ENCODE measurements around the gene AP2B1. TPM values are rescaled to one million over a fixed set of nuclear protein-coding genes. Genes with fewer than 3 reads are reported as not detected.
A peak's percentile ranks its signal among the peaks of the same experiment; 100 is the strongest.

AP2B1 gene
- total RNA-seq, 6 experiments from 2014 or later: 33.8 to 62.7 (median 40.8) TPM

DNA sequence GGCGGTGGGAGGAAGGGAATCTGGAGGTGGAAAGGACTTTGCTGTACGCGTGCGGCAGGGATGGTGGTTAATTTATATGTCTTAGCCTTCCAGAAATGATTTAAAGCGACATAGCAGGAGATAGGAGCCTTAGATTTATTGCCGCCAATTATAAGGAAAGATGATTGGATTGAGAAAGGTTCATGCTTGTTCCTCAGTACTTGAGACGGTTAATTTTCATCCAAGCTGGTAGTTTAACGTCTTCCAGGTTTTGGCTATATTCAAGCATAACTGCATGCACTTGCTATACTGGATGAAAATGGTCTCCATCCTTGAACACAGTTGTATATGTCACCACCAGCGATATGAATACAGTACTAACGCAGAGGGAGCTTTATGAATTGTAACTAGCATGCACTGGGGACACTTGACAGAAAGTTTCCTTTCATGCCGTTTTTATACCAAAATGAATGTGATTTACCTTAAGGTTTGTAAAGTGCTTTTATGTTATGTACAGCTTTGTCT, 8.1 kb upstream of the AP2B1 start:
- DNase-seq: no peak
- WGBS (ENCODE audit: insufficient coverage, low coverage, low lambda C conversion rate, missing lambda C conversion rate): 2% methylated on average over 11 of the region's 11 CpGs

DNA sequence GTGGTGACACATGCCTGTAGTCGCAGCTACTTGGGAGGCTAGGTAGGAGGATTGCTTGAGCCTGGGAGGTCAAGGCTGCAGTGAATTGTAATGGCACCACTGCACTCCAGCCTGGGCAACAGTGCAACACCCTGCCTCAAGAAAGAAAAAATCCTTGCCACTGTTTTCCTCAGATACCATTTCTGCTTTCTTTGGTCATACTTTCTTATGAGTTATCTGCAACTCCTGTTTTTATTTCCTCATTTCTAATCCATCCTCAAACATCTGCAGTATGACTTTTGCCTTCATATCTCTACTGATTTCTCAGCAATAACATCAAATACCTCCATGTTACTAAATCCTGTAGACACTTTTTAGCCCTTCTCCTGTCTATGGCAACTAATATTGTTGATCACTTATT, 3.1 kb upstream of the AP2B1 start:
- WGBS (ENCODE audit: insufficient coverage, low coverage, low lambda C conversion rate, missing lambda C conversion rate): no CpG with 5 or more reads among the region's 1 CpG
- TF ChIP-seq, protein P1, sequence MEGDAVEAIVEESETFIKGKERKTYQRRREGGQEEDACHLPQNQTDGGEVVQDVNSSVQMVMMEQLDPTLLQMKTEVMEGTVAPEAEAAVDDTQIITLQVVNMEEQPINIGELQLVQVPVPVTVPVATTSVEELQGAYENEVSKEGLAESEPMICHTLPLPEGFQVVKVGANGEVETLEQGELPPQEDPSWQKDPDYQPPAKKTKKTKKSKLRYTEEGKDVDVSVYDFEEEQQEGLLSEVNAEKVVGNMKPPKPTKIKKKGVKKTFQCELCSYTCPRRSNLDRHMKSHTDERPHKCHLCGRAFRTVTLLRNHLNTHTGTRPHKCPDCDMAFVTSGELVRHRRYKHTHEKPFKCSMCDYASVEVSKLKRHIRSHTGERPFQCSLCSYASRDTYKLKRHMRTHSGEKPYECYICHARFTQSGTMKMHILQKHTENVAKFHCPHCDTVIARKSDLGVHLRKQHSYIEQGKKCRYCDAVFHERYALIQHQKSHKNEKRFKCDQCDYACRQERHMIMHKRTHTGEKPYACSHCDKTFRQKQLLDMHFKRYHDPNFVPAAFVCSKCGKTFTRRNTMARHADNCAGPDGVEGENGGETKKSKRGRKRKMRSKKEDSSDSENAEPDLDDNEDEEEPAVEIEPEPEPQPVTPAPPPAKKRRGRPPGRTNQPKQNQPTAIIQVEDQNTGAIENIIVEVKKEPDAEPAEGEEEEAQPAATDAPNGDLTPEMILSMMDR (IDR thresholded peaks at IDR 0.05): no peak
- TF ChIP-seq POLR2A (IDR thresholded peaks at IDR 0.05): no peak
- no peak for ATAC-seq

More for the DNA sequence above, 8.1 kb upstream of the AP2B1 start:
- ATAC-seq: no peak
- Histone ChIP-seq H3K4me3 (peak overlapping the region; percentile 65 to 87 (median 81)), H3K4me1 (peaks cover 0 to 10% (median 3%) of the 10 kb centered on the region in 4 donors), H3K36me3 (peaks cover 0 to 4% (median under 1%) of the 10 kb centered on the region in 4 donors), H3K27ac (peak overlapping the region; percentile 80 to 85 (median 84)), H3K9me3 (no peaks in the 10 kb centered on the region), H3K27me3 (no peaks in the 10 kb centered on the region)
- intact Hi-C loops (cut with DNase I): no loop called here
- TF ChIP-seq, protein P1 (IDR thresholded peaks at IDR 0.05): no peak

DNA sequence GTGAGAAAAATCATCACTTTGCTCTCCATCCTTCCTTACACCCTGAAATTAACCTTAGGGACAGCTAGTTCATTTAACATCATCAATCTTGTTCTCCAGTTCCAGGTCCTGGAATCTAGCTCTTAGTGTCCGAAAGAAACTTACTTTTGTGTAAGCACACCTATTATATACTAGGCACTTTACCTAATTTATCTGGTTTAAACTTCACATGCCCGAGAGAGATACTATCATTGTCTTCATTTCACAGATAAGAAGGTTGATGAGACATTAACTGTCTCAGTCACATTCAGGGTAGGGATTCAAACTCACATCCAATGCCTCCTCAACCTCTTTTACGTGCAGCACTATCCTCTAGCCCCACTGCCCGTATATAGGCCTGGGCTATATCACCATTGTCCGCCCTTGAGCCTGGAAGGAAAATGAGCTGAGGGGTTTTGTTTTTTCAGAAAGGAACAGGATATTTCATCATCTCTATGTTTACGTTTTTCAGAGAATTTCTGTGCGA, 501 bp upstream of the AP2B1 start:
- Histone ChIP-seq H3K27ac (peak overlapping the region; percentile 71 to 92 (median 81)), H3K4me3 (peak overlapping the region; percentile 74 to 88 (median 76))

More for the DNA sequence above, 3.1 kb upstream of the AP2B1 start:
- Histone ChIP-seq H3K27me3 (no peaks in the 10 kb centered on the region), H3K4me3 (no peak overlapping the region), H3K27ac (no peak overlapping the region), H3K36me3 (no peaks in the 10 kb centered on the region), H3K4me1 (peaks cover 0 to 16% (median 5%) of the 10 kb centered on the region in 4 donors), H3K9me3 (no peaks in the 10 kb centered on the region)
- DNase-seq: no peak
- intact Hi-C loops (cut with DNase I): no loop called here

DNA sequence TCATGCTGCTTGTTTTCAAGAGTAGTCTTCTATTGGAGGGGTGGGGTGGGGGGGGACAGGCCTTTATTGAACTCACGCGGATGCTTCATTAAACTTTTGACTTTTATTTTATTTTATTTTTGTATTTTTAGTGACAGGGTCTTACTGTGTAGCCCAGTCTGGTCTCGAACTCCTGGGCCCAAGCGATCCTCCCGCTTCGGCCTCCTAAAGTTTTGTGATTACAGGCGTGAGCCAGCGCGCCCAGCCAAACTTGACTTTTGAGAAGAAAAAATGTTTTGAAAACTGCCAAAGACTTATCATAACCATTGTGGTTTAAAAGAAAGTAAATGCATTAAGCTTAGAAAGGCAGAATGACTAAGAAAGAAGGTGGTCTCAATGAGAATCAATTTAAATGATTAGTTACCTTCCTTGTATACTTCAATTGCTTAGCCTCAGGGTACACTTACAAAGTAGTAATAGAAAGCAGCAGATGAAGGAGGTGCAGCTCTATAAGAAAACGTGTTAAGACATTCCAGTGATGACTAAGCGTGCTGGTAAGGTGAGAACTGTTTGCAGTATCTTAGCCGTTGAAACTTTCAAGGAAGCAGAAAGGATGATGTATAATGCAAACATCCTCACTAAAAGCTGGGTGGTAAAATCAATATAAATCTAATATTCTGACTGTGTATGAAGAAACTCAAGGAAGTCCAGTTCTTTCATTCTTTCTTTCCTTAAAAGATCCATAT, 1.2 kb downstream of the AP2B1 start:
- no peak for DNase-seq
- TF ChIP-seq POLR2A (IDR thresholded peaks at IDR 0.05): no peak
- TF ChIP-seq, protein P1 (IDR thresholded peaks at IDR 0.05): no peak
- no peak for ATAC-seq
- Histone ChIP-seq H3K9me3 (no peaks in the 10 kb centered on the region), H3K36me3 (no peaks in the 10 kb centered on the region), H3K4me1 (peaks cover 0 to 16% (median 3%) of the 10 kb centered on the region in 4 donors), H3K27me3 (no peaks in the 10 kb centered on the region), H3K4me3 (peak overlapping the region; percentile 74 to 88 (median 76)), H3K27ac (no peak overlapping the region)
- WGBS (ENCODE audit: insufficient coverage, low coverage, low lambda C conversion rate, missing lambda C conversion rate): 73% methylated on average over 12 of the region's 12 CpGs
- intact Hi-C loops (cut with DNase I): no loop called here

More for the DNA sequence above, 501 bp upstream of the AP2B1 start:
- Histone ChIP-seq H3K4me1 (peaks cover 0 to 16% (median 3%) of the 10 kb centered on the region in 4 donors), H3K27me3 (no peaks in the 10 kb centered on the region), H3K36me3 (no peaks in the 10 kb centered on the region), H3K9me3 (no peaks in the 10 kb centered on the region)
- TF ChIP-seq, protein P1 (IDR thresholded peaks at IDR 0.05): no peak
- TF ChIP-seq POLR2A (IDR thresholded peaks at IDR 0.05): no peak
- ATAC-seq: peak; percentile 15 to 33 (median 24)
- no peak for DNase-seq
- intact Hi-C loops (cut with DNase I): no loop called here
- 37% methylated on average over 7 of the region's 7 CpGs for WGBS (ENCODE audit: insufficient coverage, low coverage, low lambda C conversion rate, missing lambda C conversion rate)

Measured in right lobe of liver (tissue), 6 donors.